VCaP (cell line): ENCODE measurements around the gene OR1E1.
"Not testable (repeated sequence)": the region's sequence is repeated elsewhere in the genome, so short reads cannot be mapped to it uniquely, and the experiment has no call there.

ENCODE experiments used
- H3K27ac ChIP-seq: fragments of 450-650 bp; 2 replicates; pipeline ENCODE4 v1.5.1; 2017
- TF ChIP-seq, protein P1 (sequence below): fragments of 450-650 bp; conservative IDR thresholded peaks from 2 replicates; pipeline ENCODE4 v1.5.1; 2017; ENCODE audit warnings: mild to moderate bottlenecking, moderate library complexity

OR1E1 gene, protein sequence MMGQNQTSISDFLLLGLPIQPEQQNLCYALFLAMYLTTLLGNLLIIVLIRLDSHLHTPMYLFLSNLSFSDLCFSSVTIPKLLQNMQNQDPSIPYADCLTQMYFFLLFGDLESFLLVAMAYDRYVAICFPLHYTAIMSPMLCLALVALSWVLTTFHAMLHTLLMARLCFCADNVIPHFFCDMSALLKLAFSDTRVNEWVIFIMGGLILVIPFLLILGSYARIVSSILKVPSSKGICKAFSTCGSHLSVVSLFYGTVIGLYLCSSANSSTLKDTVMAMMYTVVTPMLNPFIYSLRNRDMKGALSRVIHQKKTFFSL

GRCh38 chr17:3398310-3398709, at the start of gene OR1E1:
OR1E1 (minus strand) TSS chr17:3398410; CDS start chr17:3398410, 0 bp downstream.
- no peak within 1 kb of the TSS for H3K27ac ChIP-seq
- TF ChIP-seq, protein P1, sequence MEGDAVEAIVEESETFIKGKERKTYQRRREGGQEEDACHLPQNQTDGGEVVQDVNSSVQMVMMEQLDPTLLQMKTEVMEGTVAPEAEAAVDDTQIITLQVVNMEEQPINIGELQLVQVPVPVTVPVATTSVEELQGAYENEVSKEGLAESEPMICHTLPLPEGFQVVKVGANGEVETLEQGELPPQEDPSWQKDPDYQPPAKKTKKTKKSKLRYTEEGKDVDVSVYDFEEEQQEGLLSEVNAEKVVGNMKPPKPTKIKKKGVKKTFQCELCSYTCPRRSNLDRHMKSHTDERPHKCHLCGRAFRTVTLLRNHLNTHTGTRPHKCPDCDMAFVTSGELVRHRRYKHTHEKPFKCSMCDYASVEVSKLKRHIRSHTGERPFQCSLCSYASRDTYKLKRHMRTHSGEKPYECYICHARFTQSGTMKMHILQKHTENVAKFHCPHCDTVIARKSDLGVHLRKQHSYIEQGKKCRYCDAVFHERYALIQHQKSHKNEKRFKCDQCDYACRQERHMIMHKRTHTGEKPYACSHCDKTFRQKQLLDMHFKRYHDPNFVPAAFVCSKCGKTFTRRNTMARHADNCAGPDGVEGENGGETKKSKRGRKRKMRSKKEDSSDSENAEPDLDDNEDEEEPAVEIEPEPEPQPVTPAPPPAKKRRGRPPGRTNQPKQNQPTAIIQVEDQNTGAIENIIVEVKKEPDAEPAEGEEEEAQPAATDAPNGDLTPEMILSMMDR, result no peak

- H3K27ac ChIP-seq, result no peak overlapping the region
- TF ChIP-seq, protein P1, result no peak
Observed at GRCh38 chr17:3447625-3448024, 49.4 kb upstream of the OR1E1 start.

- no peak overlapping the region for H3K27ac ChIP-seq
- TF ChIP-seq, protein P1, result no peak
Observed at GRCh38 chr17:3440451-3440850, 42.2 kb upstream of the OR1E1 start.

DNA sequence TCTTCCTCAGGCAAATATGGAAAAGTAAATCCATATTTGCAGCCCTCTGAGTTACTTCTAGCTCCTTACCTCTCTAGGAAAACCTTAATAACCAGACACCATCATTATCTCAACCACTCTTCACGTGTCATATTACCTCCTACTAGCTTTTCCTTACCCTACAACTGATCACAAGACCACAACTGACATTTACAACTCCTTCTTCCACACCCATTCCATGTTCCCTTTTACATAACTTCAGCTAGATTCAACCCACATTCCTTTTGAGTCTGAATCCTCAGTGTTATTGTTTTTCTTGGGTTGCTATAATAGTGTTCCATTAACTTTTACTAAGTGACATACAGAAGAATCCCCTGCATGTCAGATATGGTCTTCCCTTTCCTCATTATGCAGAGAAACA, 40.2 kb upstream of the OR1E1 start:
- no peak overlapping the region for H3K27ac ChIP-seq

DNA sequence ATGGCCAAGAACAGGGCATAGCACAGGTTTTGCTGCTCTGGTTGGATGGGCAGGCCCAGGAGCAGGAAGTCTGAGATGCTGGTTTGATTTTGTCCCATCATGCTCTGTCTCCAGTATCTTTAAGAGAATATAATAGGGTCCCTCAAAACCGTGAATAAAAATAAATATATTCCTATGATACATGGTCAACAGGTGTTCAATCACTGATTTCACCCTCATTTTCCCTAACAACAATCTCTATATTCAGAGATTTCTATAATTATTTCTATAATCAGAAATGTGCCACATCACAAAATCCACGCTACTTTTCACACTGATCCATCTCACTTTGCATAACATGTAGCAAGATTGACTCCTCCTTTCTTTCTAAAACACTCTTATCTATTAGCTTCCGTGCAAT, 35.5 kb upstream of the OR1E1 start, which contains the start of gene OR1E2:
TSS of gene OR1E2 (minus strand) at position 101 of the 400 bp plus-strand sequence. CDS start at position 101, 0 bp downstream.
- TF ChIP-seq, protein P1, result no peak
- no peak within 1 kb of the TSS for H3K27ac ChIP-seq

More for the DNA sequence above, 40.2 kb upstream of the OR1E1 start:
- TF ChIP-seq, protein P1, result no peak

GRCh38 chr17:3433215-3433614, 35.0 kb upstream of the OR1E1 start:
- not testable (repeated sequence) for H3K27ac ChIP-seq

DNA sequence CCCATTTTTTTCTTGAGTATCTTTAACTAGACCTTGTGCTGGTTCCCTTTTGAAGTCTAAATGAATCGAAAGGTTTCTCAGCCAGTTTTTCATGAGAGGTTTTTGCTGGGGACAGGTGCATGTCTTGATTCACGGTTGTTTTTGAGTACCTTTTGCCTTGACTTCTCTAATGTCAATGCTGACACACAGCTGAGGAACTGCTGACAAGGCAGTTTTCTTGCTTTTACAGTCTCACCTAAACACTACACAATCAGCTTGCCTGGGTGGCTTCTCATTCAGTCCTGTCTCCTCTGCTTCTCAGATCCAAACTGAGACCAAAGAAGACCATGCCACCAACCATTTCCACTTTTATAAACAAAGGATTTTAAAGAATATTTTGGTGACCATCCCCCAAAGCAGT, 20.0 kb upstream of the OR1E1 start:
- no peak overlapping the region for H3K27ac ChIP-seq
- TF ChIP-seq, protein P1, result no peak

DNA sequence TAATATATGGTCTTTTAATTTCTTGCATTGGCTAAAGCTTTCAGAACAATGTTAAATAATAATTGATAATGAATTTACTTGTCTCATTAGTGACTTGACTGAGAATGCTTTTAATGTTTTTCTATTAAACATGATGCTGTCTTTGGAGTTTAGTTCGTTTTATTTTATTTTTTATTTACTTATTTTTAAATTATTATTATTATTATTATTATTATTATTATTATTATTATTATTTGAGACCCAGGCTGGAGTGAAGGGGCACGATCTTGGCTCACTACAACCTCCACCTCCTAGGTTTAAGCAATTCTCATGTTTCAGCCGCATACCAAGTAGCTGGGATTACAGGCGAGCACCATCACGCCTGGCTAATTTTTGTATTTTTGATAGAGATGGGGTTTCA, 17.4 kb upstream of the OR1E1 start:
- TF ChIP-seq, protein P1, result no peak
- H3K27ac ChIP-seq, result no peak overlapping the region

DNA sequence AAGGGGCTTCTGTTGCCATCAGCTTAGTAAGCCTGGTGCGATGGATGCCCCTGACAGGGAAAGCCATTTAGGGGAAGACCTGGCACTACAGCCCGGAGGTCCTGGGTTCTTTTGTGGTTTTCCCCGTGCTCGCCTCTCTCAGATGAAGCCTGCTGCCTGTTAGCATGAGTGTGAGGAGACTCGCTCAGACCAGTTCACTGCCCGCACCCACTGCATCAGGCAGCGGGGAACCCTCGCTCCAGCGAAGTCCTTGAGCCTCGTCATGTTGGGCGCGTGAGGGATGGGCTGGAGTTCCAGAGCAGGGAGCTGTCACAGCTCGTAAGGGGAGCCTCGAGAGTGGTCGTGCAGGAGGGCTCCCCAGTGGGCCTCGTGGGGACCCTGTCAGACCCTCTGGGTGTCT, 14.0 kb upstream of the OR1E1 start:
- H3K27ac ChIP-seq, result not testable (repeated sequence)
